ENCODE measurements around the gene TIGAR.

The TIGAR gene

GRCh38 chr12:4392223-4392742, 71.3 kb downstream of the TIGAR start:
- TF ChIP-seq CTCF (IDR thresholded peaks at IDR 0.05; ENCODE audit: extremely low read depth, missing control alignments): no peak

GRCh38 chr12:4393211-4393610, 72.2 kb downstream of the TIGAR start:
- no peak for TF ChIP-seq CTCF (IDR thresholded peaks at IDR 0.05; ENCODE audit: extremely low read depth, missing control alignments)
- DNase-seq (ENCODE audit: low spot score): no peak

More at GRCh38 chr12:4392223-4392742, 71.3 kb downstream of the TIGAR start:
- DNase-seq (ENCODE audit: low spot score): no peak

DNA sequence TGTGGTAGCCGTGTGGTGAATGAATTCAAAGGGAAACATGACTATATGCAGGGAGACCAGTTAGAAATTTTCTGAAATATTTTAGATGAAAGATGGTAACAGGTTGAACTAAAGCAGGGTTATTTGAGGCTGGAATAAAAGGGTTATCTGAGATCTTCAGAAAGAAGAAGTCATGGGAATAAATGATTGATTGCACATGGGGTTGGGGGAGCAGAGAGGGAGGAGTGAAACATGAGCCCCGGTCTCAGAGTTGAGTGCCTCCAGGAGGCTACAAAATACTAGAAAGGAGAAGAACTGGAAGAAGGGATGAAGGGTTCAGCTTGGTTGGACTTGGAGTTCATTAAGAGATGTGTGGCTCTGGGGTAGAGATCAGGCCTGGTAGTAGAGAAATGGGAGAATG, 74.8 kb downstream of the TIGAR start:
- no peak for DNase-seq (ENCODE audit: low spot score)
- no peak for TF ChIP-seq CTCF (IDR thresholded peaks at IDR 0.05; ENCODE audit: extremely low read depth, missing control alignments)

GRCh38 chr12:4401117-4401516, 80.1 kb downstream of the TIGAR start:
- no peak for TF ChIP-seq CTCF (IDR thresholded peaks at IDR 0.05; ENCODE audit: extremely low read depth, missing control alignments)
- DNase-seq (ENCODE audit: low spot score): no peak

- DNase-seq (ENCODE audit: low spot score): no peak
- no peak for TF ChIP-seq CTCF (IDR thresholded peaks at IDR 0.05; ENCODE audit: extremely low read depth, missing control alignments)
Measured at GRCh38 chr12:4402996-4403395, 82.0 kb downstream of the TIGAR start.
